ENCODE measurements around the gene CNGB1.

DNA sequence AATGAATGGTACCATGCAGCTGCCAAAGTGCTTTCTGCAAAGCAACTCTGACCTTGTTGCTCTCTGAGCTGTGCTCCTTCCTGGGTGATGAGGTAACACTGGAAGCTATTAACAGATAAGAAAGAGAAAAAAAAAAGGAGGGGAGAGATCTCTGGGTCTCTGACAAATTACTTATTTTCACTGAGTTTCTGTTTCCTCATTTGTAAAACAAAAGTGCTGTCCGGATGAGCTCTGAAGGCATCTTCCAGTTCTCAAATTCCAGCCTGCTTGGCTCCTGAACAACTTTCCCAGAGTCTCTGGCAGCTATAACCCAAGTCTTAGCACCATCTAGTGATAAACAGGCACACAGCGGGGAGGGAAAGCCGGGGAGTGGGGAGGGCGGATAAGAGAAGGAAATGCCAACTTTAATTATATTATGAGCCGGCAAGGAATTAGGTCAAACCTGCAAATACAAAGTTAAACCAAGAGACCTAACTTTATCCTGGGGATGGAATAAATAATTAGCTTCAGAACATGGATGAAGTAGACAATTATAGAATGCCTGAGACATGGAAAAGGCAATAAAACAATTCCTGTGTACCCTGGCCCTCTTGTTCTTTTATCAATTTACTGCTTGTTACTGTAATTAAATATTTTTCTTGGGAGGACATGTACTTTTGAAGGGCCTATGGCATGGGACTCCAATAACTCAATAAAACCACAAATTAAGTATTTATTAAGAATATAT lies 107.3 kb downstream of the CNGB1 start:
- TF ChIP-seq, protein P1, sequence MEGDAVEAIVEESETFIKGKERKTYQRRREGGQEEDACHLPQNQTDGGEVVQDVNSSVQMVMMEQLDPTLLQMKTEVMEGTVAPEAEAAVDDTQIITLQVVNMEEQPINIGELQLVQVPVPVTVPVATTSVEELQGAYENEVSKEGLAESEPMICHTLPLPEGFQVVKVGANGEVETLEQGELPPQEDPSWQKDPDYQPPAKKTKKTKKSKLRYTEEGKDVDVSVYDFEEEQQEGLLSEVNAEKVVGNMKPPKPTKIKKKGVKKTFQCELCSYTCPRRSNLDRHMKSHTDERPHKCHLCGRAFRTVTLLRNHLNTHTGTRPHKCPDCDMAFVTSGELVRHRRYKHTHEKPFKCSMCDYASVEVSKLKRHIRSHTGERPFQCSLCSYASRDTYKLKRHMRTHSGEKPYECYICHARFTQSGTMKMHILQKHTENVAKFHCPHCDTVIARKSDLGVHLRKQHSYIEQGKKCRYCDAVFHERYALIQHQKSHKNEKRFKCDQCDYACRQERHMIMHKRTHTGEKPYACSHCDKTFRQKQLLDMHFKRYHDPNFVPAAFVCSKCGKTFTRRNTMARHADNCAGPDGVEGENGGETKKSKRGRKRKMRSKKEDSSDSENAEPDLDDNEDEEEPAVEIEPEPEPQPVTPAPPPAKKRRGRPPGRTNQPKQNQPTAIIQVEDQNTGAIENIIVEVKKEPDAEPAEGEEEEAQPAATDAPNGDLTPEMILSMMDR (IDR thresholded peaks at IDR 0.05 in 8 of 11, conservative IDR thresholded peaks at IDR 0.05 in 3 of 11) = peak in 9 of 11 experiments; percentile 9 to 63 (median 54)
- no peak for TF ChIP-seq POLR2A (IDR thresholded peaks at IDR 0.05)
